CD14-positive monocyte (primary cell): ENCODE results near the gene SLC13A3. TPM values are rescaled to one million over a fixed set of nuclear protein-coding genes. Genes with fewer than 3 reads are reported as not detected.

ENCODE experiments used
- DNase-seq, 3 donors: peaks; one replicate each; pipeline ENCODE4 v3.0.0-alpha.2; 2011 to 2022
- H2AFZ ChIP-seq: 2 replicates; pipeline ENCODE4 v1.6.0; 2012; ENCODE audit warnings: mild to moderate bottlenecking, low read depth, low read length, inconsistent platforms; ENCODE audit not compliant: insufficient read depth, poor library complexity, severe bottlenecking
- H3K27ac ChIP-seq, 2 donors: 1 replicate in 1 of 2; 2 replicates in 1 of 2; pipeline ENCODE4 v1.5.1; 2012 to 2013; ENCODE audit warnings: low read length in 2 of 2, control low read depth in 1 of 2, inconsistent platforms in 1 of 2, low read depth in 1 of 2, mild to moderate bottlenecking in 1 of 2
- H3K27me3 ChIP-seq, 2 donors: one replicate each; pipeline versions ENCODE4 v1.6.0 to v1.6.1; 2011 to 2013; ENCODE audit warnings: low read length in 2 of 2; ENCODE audit not compliant: control insufficient read depth in 2 of 2, insufficient read depth in 2 of 2
- H3K36me3 ChIP-seq, 2 donors: replicated peaks in 1 of 2; 1 replicate in 1 of 2; 2 replicates in 1 of 2; pipeline versions ENCODE4 v1.5.1 to v1.6.1; 2012 to 2013; ENCODE audit warnings: low read length in 2 of 2, control low read depth in 1 of 2, inconsistent platforms in 1 of 2, mild to moderate bottlenecking in 1 of 2; ENCODE audit not compliant: insufficient read depth in 2 of 2, control insufficient read depth in 1 of 2
- H3K4me1 ChIP-seq, 2 donors: 1 replicate in 1 of 2; 2 replicates in 1 of 2; pipeline versions ENCODE4 v1.5.1 to v1.6.1; 2012 to 2013; ENCODE audit warnings: low read length in 2 of 2, control low read depth in 1 of 2, inconsistent platforms in 1 of 2, mild to moderate bottlenecking in 1 of 2, moderate library complexity in 1 of 2; ENCODE audit not compliant: insufficient read depth in 2 of 2, control insufficient read depth in 1 of 2
- H3K4me2 ChIP-seq: replicated peaks from 2 replicates; pipeline ENCODE3; 2012; ENCODE audit warnings: low read length, moderate library complexity, mild to moderate bottlenecking; ENCODE audit not compliant: poor library complexity, severe bottlenecking; ENCODE audit errors: extremely low read depth
- H3K4me3 ChIP-seq, 3 experiments: fragments of 200-600 bp in 1 of 3; sonication (generic) in 1 of 3; replicated peaks in 1 of 3; 1 replicate in 2 of 3; 2 replicates in 1 of 3; pipeline ENCODE4 v1.5.1; 2011 to 2013; ENCODE audit warnings: low read length in 3 of 3, mild to moderate bottlenecking in 3 of 3, control low read depth in 2 of 3, low read depth in 2 of 3, inconsistent platforms in 1 of 3, moderate library complexity in 1 of 3
- H3K79me2 ChIP-seq: 2 replicates; pipeline ENCODE4 v1.6.0; 2012; ENCODE audit warnings: mild to moderate bottlenecking, control low read depth, inconsistent platforms, low read length, moderate library complexity; ENCODE audit not compliant: insufficient read depth
- H3K9ac ChIP-seq: 2 replicates; pipeline ENCODE4 v1.6.0; 2017; ENCODE audit warnings: low read length, mild to moderate bottlenecking; ENCODE audit not compliant: insufficient read depth, poor library complexity, severe bottlenecking
- H3K9me3 ChIP-seq, 2 donors: replicated peaks in 1 of 2; 1 replicate in 1 of 2; 2 replicates in 1 of 2; pipeline versions ENCODE4 v1.5.1 to v1.6.1; 2012 to 2013; ENCODE audit warnings: low read length in 2 of 2, control low read depth in 1 of 2; ENCODE audit not compliant: control insufficient read depth in 1 of 2, insufficient read depth in 1 of 2
- H4K20me1 ChIP-seq: 2 replicates; pipeline ENCODE4 v1.6.0; 2012; ENCODE audit warnings: mild to moderate bottlenecking, low read length, control low read depth, moderate library complexity; ENCODE audit not compliant: insufficient read depth
- H3K27ac Mint-ChIP-seq, 7 donors: one replicate each; pipeline ENCODE4 v1.8.0; 2020; ENCODE audit warnings: mild to moderate bottlenecking in 7 of 7, mixed read lengths in 7 of 7, moderate library complexity in 6 of 7, inconsistent platforms in 2 of 7
- H3K27me3 Mint-ChIP-seq, 3 donors: one replicate each; pipeline ENCODE4 v1.8.0; 2021 to 2022; ENCODE audit warnings: low read depth in 3 of 3, mild to moderate bottlenecking in 3 of 3, mixed read lengths in 3 of 3, moderate library complexity in 3 of 3, inconsistent platforms in 1 of 3
- H3K36me3 Mint-ChIP-seq, 2 donors: one replicate each; pipeline ENCODE4 v1.8.0; 2020; ENCODE audit warnings: mixed read lengths in 2 of 2, inconsistent platforms in 1 of 2, mild to moderate bottlenecking in 1 of 2
- H3K4me1 Mint-ChIP-seq: one replicate; pipeline ENCODE4 v1.8.0; 2020; ENCODE audit warnings: mild to moderate bottlenecking, mixed read lengths
- H3K4me3 Mint-ChIP-seq, 2 donors: one replicate each; pipeline ENCODE4 v1.8.0; 2020; ENCODE audit warnings: mild to moderate bottlenecking in 2 of 2, mixed read lengths in 2 of 2, moderate library complexity in 1 of 2
- H3K9me3 Mint-ChIP-seq, 7 donors: one replicate each; pipeline ENCODE4 v1.8.0; 2020 to 2022; ENCODE audit warnings: mixed read lengths in 7 of 7, mild to moderate bottlenecking in 6 of 7, moderate library complexity in 6 of 7, inconsistent platforms in 2 of 7
- WGBS: methylation state at CpG from one replicate; pipeline ENCODE4 v1.1.5; 2013; ENCODE audit warnings: missing lambda C conversion rate; ENCODE audit not compliant: insufficient coverage; 5-methylcytosine and 5-hydroxymethylcytosine counted together
- intact Hi-C, 2 donors: fragments of 100-400 bp; cut with micrococcal nuclease; formaldehyde crosslinking; loops; one replicate each; pipeline versions ENCODE4 v1.15.0 to v1.15.1; 2023
- polyA plus RNA-seq, 3 donors: library from polyadenylated mRNA; depleted of rRNA in 1 of 3; unstranded in 2 of 3; stranded (reverse) in 1 of 3; fragments of 300-500 nt in 2 of 3; fragments of >200 nt in 1 of 3; fragmentation: Illumina TruSeq in 2 of 3; gene quantifications; 1 replicate in 2 of 3; 2 replicates in 1 of 3; pipeline ENCODE4 v1.2.3, GENCODE V29; 2012 to 2021
- TF ChIP-seq, protein P1 (sequence below): fragments of 200-600 bp; IDR thresholded peaks from one replicate; pipeline ENCODE4 v1.8.0; 2022; ENCODE audit warnings: antibody characterized with exemption, mild to moderate bottlenecking

Gene SLC13A3
- polyA plus RNA-seq, 3 donors, result 0.04 TPM; not detected in 2

DNA sequence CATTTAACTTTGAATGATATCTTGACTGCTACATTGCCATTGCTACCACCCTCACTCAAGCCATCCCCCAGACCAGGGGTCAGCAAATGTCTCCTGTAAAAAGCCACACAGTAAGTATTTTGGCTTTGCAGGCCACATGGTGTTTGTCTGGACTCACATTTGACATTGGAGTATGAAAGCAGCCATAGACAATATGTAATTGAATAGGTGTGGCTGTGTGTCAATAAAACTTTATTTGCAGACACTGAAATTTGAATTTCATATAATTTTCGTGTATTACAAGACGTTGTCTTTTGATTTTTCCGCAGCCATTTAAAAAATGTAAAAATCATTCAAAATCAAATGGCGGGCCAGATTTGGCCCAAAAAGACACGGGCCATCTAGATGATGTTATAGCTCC lies 64.5 kb downstream of the SLC13A3 start:
- no peaks in the 10 kb centered on the region for H3K9me3 ChIP-seq
- H3K27me3 ChIP-seq, result peaks cover 0 to 6% of the 10 kb centered on the region in 2 donors
- TF ChIP-seq, protein P1, sequence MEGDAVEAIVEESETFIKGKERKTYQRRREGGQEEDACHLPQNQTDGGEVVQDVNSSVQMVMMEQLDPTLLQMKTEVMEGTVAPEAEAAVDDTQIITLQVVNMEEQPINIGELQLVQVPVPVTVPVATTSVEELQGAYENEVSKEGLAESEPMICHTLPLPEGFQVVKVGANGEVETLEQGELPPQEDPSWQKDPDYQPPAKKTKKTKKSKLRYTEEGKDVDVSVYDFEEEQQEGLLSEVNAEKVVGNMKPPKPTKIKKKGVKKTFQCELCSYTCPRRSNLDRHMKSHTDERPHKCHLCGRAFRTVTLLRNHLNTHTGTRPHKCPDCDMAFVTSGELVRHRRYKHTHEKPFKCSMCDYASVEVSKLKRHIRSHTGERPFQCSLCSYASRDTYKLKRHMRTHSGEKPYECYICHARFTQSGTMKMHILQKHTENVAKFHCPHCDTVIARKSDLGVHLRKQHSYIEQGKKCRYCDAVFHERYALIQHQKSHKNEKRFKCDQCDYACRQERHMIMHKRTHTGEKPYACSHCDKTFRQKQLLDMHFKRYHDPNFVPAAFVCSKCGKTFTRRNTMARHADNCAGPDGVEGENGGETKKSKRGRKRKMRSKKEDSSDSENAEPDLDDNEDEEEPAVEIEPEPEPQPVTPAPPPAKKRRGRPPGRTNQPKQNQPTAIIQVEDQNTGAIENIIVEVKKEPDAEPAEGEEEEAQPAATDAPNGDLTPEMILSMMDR, result no peak
- H3K79me2 ChIP-seq, result no peaks in the 10 kb centered on the region
- H4K20me1 ChIP-seq, result no peaks in the 10 kb centered on the region
- H3K27ac ChIP-seq, result no peak overlapping the region
- Mint-ChIP-seq H3K36me3 (no peaks in the 10 kb centered on the region), H3K9me3 (peaks cover 0 to 3% (median 0%) of the 10 kb centered on the region in 7 donors), H3K4me3 (no peak overlapping the region), H3K4me1 (no peaks in the 10 kb centered on the region), H3K27me3 (peaks cover 3 to 7% (median 5%) of the 10 kb centered on the region in 3 donors), H3K27ac (no peak overlapping the region)
- WGBS, result 97% methylated on average over 5 of the region's 5 CpGs
- no peak overlapping the region for H3K4me3 ChIP-seq
- no peaks in the 10 kb centered on the region for H3K4me1 ChIP-seq
- no peak overlapping the region for H3K4me2 ChIP-seq
- intact Hi-C loops, result no loop called here
- no peaks in the 10 kb centered on the region for H3K36me3 ChIP-seq
- H3K9ac ChIP-seq, result no peak overlapping the region
- DNase-seq, result no peak
- no peak overlapping the region for H2AFZ ChIP-seq

DNA sequence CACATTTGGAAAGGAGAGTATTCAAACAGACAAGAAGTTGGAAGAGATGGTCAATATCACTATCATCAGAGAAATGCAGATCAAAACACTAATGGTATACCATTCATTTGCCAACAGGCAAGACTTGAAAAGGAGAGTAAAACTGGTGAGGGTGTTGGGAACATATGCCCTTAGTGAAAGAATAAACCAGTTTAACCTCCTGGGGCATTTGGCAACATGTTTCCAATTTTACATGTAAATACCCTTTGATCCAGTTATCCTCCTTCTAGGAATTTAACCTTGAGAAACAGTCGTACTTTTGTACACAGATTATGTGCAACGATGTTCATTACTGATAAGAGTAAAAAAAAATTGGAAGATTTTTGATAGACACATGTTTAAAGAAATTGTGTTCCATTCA lies 66.8 kb downstream of the SLC13A3 start:
- WGBS, result no CpG with 5 or more reads among the region's 2 CpGs
- peaks cover 0 to 6% of the 10 kb centered on the region in 2 donors for H3K27me3 ChIP-seq
- intact Hi-C loops, result no loop called here
- DNase-seq, result no peak
- H4K20me1 ChIP-seq, result no peaks in the 10 kb centered on the region
- H3K27ac ChIP-seq, result no peak overlapping the region
- no peaks in the 10 kb centered on the region for H3K9me3 ChIP-seq
- no peak overlapping the region for H3K4me2 ChIP-seq
- no peak overlapping the region for H3K4me3 ChIP-seq
- H2AFZ ChIP-seq, result no peak overlapping the region
- peaks cover 0 to 3% (median 0%) of the 10 kb centered on the region in 7 donors for H3K9me3 Mint-ChIP-seq
- H3K79me2 ChIP-seq, result no peaks in the 10 kb centered on the region
- no peak overlapping the region for H3K27ac Mint-ChIP-seq
- no peaks in the 10 kb centered on the region for H3K36me3 Mint-ChIP-seq
- no peaks in the 10 kb centered on the region for H3K4me1 ChIP-seq
- H3K4me3 Mint-ChIP-seq, result no peak overlapping the region
- H3K9ac ChIP-seq, result no peak overlapping the region
- peaks cover 3 to 7% (median 3%) of the 10 kb centered on the region in 3 donors for H3K27me3 Mint-ChIP-seq
- no peaks in the 10 kb centered on the region for H3K4me1 Mint-ChIP-seq
- no peaks in the 10 kb centered on the region for H3K36me3 ChIP-seq
- TF ChIP-seq, protein P1, result no peak
